PC-3 (cell line): ENCODE results near the gene SFXN2.

ENCODE experiments used
- EZH2 ChIP-seq: fragments of 300-600 bp; sonication (generic); IDR thresholded peaks from one replicate; pipeline ENCODE4 v1.6.1; 2017; ENCODE audit warnings: antibody characterized with exemption, mild to moderate bottlenecking, low read length; ENCODE audit not compliant: unreplicated experiment
- TF ChIP-seq, protein P1 (sequence below): fragments of 300-600 bp; sonication (generic); conservative IDR thresholded peaks from 2 replicates; pipeline ENCODE4 v1.5.1; 2017; ENCODE audit warnings: antibody characterized with exemption, low read depth, mild to moderate bottlenecking, low read length

DNA sequence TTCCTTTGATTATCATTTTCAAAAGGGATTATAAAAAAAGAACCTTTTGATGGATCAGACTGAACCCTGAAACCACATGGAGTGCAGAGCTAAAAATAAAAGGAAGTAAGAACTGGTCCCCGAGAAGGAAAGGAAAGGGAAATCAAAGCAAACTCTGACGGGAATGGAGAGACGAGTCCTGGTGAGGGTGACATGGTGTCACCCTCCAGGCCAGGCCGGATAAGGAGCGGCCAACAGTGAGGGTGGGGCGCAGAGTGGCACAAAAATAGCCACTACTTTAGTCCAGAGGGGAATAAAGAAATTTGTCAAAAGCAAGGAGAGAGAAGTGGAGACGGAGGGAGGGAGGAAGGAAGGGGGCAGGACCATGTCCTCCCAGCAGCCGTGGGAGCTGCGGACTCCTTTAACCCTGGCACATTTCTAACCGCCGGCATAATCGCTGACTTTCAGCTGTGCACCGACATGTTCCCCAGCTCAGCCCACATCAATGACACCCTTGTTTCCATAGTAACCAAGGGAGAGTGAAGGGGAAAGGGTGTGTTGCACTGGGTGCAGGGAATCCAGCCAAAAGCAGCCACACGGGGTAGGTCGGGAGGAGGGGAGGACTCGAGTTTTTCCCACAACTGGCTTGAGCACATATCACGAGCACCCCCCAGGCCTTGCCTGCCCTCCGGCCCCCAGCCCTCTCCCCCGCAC is 40.5 kb upstream of the SFXN2 start:
- TF ChIP-seq, protein P1, sequence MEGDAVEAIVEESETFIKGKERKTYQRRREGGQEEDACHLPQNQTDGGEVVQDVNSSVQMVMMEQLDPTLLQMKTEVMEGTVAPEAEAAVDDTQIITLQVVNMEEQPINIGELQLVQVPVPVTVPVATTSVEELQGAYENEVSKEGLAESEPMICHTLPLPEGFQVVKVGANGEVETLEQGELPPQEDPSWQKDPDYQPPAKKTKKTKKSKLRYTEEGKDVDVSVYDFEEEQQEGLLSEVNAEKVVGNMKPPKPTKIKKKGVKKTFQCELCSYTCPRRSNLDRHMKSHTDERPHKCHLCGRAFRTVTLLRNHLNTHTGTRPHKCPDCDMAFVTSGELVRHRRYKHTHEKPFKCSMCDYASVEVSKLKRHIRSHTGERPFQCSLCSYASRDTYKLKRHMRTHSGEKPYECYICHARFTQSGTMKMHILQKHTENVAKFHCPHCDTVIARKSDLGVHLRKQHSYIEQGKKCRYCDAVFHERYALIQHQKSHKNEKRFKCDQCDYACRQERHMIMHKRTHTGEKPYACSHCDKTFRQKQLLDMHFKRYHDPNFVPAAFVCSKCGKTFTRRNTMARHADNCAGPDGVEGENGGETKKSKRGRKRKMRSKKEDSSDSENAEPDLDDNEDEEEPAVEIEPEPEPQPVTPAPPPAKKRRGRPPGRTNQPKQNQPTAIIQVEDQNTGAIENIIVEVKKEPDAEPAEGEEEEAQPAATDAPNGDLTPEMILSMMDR, result no peak
- no peak for TF ChIP-seq EZH2
